ENCODE results near the gene WNT3. TPM values are rescaled to one million over a fixed set of nuclear protein-coding genes. Genes with fewer than 3 reads are reported as not detected.

WNT3 gene
- total RNA-seq, 1 experiment from 2014 or later = 5.5 TPM

- ChIA-PET RAD21 (ENCODE audit: low non-redundant PET in 1 of 2, low total read pairs in 2 of 2, uncharacterized antibody in 2 of 2, unreplicated experiment in 2 of 2) (no interaction called here), CTCF (interaction anchor here (2.0 kb wide), 1 partner anchor 12 kb away, joined by 4 read pairs; no protein-coding TSS in a partner anchor), POLR2A (no interaction called here)
- Histone ChIP-seq H3K36me3 (ENCODE audit: control insufficient read depth in 1 of 2, insufficient read depth in 2 of 2, low read length in 2 of 2) (no peaks in the 10 kb centered on the region), H3K9ac (ENCODE audit: low read length) (no peak overlapping the region), H3K9me3 (ENCODE audit: control insufficient read depth in 1 of 2, insufficient read depth in 1 of 2, low read depth in 1 of 2, low read length in 2 of 2) (no peaks in the 10 kb centered on the region), H2AFZ (ENCODE audit: low read depth, low read length, poor library complexity, severe bottlenecking) (no peak overlapping the region), H3K27me3 (ENCODE audit: insufficient read depth, low read length) (no peaks in the 10 kb centered on the region), H3K27ac (ENCODE audit: low read depth, low read length) (peak overlapping the region; percentile 19; the same call in 1 of the 2 replicates), H3K9me2 (ENCODE audit: insufficient read depth) (no peaks in the 10 kb centered on the region), H3K4me1 (ENCODE audit: control insufficient read depth in 1 of 2, insufficient read depth in 2 of 2, low read length in 2 of 2) (peaks cover 33 to 72% of the 10 kb centered on the region in 2 experiments), H3K79me2 (ENCODE audit: insufficient read depth, low read length) (no peaks in the 10 kb centered on the region), H3K4me2 (ENCODE audit: low read length) (peak overlapping the region; percentile 37; the same call in 1 of the 2 replicates), H3K4me3 (replicated peaks in 1 of 2; ENCODE audit: low read depth in 1 of 2, low read length in 2 of 2) (no peak overlapping the region), H4K20me1 (ENCODE audit: insufficient read depth) (no peaks in the 10 kb centered on the region)
- intact Hi-C loops (cut with micrococcal nuclease) = no loop called here
- TF ChIP-seq EGR1 (IDR thresholded peaks at IDR 0.05; ENCODE audit: low read depth) (no peak), FOSL1 (IDR thresholded peaks at IDR 0.05; ENCODE audit: low read depth) (no peak), JUND (IDR thresholded peaks at IDR 0.05) (no peak)
- ATAC-seq = no peak
- no peak for DNase-seq (ENCODE audit: low read depth, low spot score)
- no TSS peak for BruUV-seq (replicated peaks)
These were observed 53.0 kb downstream of the WNT3 start for GRCh38 chr17:46765453-46765852.

GRCh38 chr17:46764709-46765401 is 53.6 kb downstream of the WNT3 start:
- Histone ChIP-seq H2AFZ (ENCODE audit: low read depth, low read length, poor library complexity, severe bottlenecking) (no peak overlapping the region), H3K79me2 (ENCODE audit: insufficient read depth, low read length) (no peaks in the 10 kb centered on the region), H3K27ac (ENCODE audit: low read depth, low read length) (peak overlapping the region; percentile 19; the same call in 1 of the 2 replicates), H3K9me3 (ENCODE audit: control insufficient read depth in 1 of 2, insufficient read depth in 1 of 2, low read depth in 1 of 2, low read length in 2 of 2) (no peaks in the 10 kb centered on the region), H3K27me3 (ENCODE audit: insufficient read depth, low read length) (no peaks in the 10 kb centered on the region), H3K9me2 (ENCODE audit: insufficient read depth) (no peaks in the 10 kb centered on the region), H3K4me3 (replicated peaks in 1 of 2; ENCODE audit: low read depth in 1 of 2, low read length in 2 of 2) (no peak overlapping the region), H3K36me3 (ENCODE audit: control insufficient read depth in 1 of 2, insufficient read depth in 2 of 2, low read length in 2 of 2) (no peaks in the 10 kb centered on the region), H4K20me1 (ENCODE audit: insufficient read depth) (no peaks in the 10 kb centered on the region), H3K9ac (ENCODE audit: low read length) (no peak overlapping the region), H3K4me2 (ENCODE audit: low read length) (peak overlapping the region; percentile 37), H3K4me1 (ENCODE audit: control insufficient read depth in 1 of 2, insufficient read depth in 2 of 2, low read length in 2 of 2) (peaks cover 28 to 66% of the 10 kb centered on the region in 2 experiments)
- RAD21 ChIA-PET (ENCODE audit: low non-redundant PET in 1 of 2, low total read pairs in 2 of 2, uncharacterized antibody in 2 of 2, unreplicated experiment in 2 of 2) = no interaction called here
- DNase-seq (ENCODE audit: low read depth, low spot score) (no peak), ATAC-seq (peak; percentile 38)
- CTCF ChIA-PET = no interaction called here
- no TSS peak for BruUV-seq (replicated peaks)
- POLR2A ChIA-PET = no interaction called here
- no peak for TF ChIP-seq REST (IDR thresholded peaks at IDR 0.05; ENCODE audit: low read depth)
- TF ChIP-seq POLR2AphosphoS5 (IDR thresholded peaks at IDR 0.05; ENCODE audit: low read depth, low read length) = no peak
- no peak for TF ChIP-seq POLR2A (IDR thresholded peaks at IDR 0.05; ENCODE audit: borderline replicate concordance, extremely low read depth, insufficient read depth, insufficient read length)
- TF ChIP-seq SP1 (IDR thresholded peaks at IDR 0.05; ENCODE audit: low read depth) = no peak
- TF ChIP-seq, protein P1, sequence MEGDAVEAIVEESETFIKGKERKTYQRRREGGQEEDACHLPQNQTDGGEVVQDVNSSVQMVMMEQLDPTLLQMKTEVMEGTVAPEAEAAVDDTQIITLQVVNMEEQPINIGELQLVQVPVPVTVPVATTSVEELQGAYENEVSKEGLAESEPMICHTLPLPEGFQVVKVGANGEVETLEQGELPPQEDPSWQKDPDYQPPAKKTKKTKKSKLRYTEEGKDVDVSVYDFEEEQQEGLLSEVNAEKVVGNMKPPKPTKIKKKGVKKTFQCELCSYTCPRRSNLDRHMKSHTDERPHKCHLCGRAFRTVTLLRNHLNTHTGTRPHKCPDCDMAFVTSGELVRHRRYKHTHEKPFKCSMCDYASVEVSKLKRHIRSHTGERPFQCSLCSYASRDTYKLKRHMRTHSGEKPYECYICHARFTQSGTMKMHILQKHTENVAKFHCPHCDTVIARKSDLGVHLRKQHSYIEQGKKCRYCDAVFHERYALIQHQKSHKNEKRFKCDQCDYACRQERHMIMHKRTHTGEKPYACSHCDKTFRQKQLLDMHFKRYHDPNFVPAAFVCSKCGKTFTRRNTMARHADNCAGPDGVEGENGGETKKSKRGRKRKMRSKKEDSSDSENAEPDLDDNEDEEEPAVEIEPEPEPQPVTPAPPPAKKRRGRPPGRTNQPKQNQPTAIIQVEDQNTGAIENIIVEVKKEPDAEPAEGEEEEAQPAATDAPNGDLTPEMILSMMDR (IDR thresholded peaks at IDR 0.05 in 2 of 3, conservative IDR thresholded peaks at IDR 0.05 in 1 of 3; ENCODE audit: borderline replicate concordance in 1 of 3, insufficient read depth in 1 of 3, low read depth in 2 of 3, low read length in 2 of 3) = no peak
- TF ChIP-seq, protein P2, sequence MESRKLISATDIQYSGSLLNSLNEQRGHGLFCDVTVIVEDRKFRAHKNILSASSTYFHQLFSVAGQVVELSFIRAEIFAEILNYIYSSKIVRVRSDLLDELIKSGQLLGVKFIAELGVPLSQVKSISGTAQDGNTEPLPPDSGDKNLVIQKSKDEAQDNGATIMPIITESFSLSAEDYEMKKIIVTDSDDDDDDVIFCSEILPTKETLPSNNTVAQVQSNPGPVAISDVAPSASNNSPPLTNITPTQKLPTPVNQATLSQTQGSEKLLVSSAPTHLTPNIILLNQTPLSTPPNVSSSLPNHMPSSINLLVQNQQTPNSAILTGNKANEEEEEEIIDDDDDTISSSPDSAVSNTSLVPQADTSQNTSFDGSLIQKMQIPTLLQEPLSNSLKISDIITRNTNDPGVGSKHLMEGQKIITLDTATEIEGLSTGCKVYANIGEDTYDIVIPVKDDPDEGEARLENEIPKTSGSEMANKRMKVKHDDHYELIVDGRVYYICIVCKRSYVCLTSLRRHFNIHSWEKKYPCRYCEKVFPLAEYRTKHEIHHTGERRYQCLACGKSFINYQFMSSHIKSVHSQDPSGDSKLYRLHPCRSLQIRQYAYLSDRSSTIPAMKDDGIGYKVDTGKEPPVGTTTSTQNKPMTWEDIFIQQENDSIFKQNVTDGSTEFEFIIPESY (IDR thresholded peaks at IDR 0.05; ENCODE audit: extremely low read depth, insufficient replicate concordance, low read length) = no peak
- no peak for TF ChIP-seq RAD21 (IDR thresholded peaks at IDR 0.05; ENCODE audit: low read depth)
- intact Hi-C loops (cut with micrococcal nuclease) = no loop called here

Data from HCT116 (cell line).